Measurements from ENCODE around the gene TREML1.

GRCh38 chr6:41200901-41201763 lies 47.0 kb upstream of the TREML1 start, which contains the start of gene TREML2:
- TF ChIP-seq USF1 (IDR thresholded peaks at IDR 0.05; ENCODE audit: borderline replicate concordance, low read depth) = no peak
- no peak for TF ChIP-seq EZH2phosphoT487 (IDR thresholded peaks at IDR 0.05; ENCODE audit: borderline replicate concordance, low read depth)
- no peak for TF ChIP-seq EP300 (IDR thresholded peaks at IDR 0.05; ENCODE audit: borderline replicate concordance in 1 of 2, low read depth in 1 of 2, low read length in 1 of 2)
- no peak for TF ChIP-seq GATA2 (CRISPR knock-in tag; IDR thresholded peaks at IDR 0.05)
- no peak for TF ChIP-seq CTCF (IDR thresholded peaks at IDR 0.05)
- no peak for TF ChIP-seq MXI1 (IDR thresholded peaks at IDR 0.05; ENCODE audit: low read depth, low read length)
- no peak for TF ChIP-seq POLR2AphosphoS5 (IDR thresholded peaks at IDR 0.05; ENCODE audit: low read depth, low read length)
- TF ChIP-seq RAD21 (IDR thresholded peaks at IDR 0.05; ENCODE audit: low read length) = no peak
- no peak for TF ChIP-seq MAX (IDR thresholded peaks at IDR 0.05; ENCODE audit: low read depth)
